Upper lobe of left lung (tissue), 4 donors: Measurements from ENCODE around the gene FAM83C.

Experiments used
- EP300 ChIP-seq, 4 donors: sonication (generic); formaldehyde crosslinking; IDR thresholded peaks; one replicate each; pipeline ENCODE4 v1.5.1; 2017; ENCODE audit warnings: antibody characterized with exemption in 4 of 4, control low read depth in 2 of 4
- POLR2A ChIP-seq, 4 donors: fragments of 450-650 bp; IDR thresholded peaks; one replicate each; pipeline ENCODE4 v1.5.1; 2016 to 2017; ENCODE audit warnings: antibody characterized with exemption in 4 of 4, mild to moderate bottlenecking in 2 of 4
- POLR2AphosphoS5 ChIP-seq, 2 donors: sonication (generic); formaldehyde crosslinking; IDR thresholded peaks; one replicate each; pipeline ENCODE4 v1.5.1; 2017; ENCODE audit warnings: antibody characterized with exemption in 2 of 2
- TF ChIP-seq, protein P1 (sequence below), 6 experiments: fragments of 450-650 bp in 4 of 6; fragments of 200-600 bp in 2 of 6; sonication (generic) in 2 of 6; IDR thresholded peaks; one replicate each; pipeline ENCODE4 v1.5.1; 2016 to 2019; ENCODE audit warnings: antibody characterized with exemption in 6 of 6

DNA sequence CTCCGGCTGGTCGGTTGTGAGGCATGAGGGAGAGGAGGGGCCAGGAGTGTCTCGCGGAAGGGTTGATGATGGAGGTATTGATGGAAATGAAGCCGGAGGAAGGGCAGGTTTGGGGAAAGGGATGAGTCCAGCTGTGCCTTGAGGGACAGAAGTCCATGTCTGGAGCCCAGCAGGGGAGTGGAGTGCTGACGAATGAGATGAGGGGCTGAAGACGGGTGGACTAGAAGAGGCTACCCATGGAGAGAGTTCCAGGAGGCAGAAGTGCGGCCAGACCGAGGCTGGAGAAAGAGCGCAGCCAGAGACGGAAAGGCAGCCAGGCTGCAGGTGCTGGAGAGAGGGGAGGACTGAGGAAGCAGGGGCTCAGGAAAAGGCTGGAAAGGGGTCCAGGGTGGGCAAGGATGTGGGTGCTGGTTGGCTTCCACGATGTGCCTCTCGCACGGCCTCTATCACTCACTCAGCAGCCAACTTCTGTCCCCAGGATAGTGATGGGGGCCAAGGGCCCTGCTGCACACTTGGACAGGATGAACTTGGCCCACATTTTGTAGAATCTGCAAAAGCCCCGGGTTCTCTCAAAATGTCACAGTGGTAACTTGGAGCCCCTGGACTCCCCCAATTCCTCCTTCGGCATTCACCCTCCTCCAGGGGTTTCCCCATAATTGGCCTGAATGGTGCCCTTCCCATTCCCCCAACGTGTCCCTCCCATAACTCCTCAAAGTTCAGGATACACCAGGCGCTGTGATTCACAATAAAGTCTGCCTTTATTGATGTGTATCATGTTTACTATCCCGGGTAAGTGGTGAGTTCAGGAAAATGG is 7.0 kb downstream of the FAM83C start:
- TF ChIP-seq, protein P1, sequence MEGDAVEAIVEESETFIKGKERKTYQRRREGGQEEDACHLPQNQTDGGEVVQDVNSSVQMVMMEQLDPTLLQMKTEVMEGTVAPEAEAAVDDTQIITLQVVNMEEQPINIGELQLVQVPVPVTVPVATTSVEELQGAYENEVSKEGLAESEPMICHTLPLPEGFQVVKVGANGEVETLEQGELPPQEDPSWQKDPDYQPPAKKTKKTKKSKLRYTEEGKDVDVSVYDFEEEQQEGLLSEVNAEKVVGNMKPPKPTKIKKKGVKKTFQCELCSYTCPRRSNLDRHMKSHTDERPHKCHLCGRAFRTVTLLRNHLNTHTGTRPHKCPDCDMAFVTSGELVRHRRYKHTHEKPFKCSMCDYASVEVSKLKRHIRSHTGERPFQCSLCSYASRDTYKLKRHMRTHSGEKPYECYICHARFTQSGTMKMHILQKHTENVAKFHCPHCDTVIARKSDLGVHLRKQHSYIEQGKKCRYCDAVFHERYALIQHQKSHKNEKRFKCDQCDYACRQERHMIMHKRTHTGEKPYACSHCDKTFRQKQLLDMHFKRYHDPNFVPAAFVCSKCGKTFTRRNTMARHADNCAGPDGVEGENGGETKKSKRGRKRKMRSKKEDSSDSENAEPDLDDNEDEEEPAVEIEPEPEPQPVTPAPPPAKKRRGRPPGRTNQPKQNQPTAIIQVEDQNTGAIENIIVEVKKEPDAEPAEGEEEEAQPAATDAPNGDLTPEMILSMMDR (IDR thresholded peaks at IDR 0.05) = no peak
- TF ChIP-seq POLR2AphosphoS5 (IDR thresholded peaks at IDR 0.05) (no peak), EP300 (IDR thresholded peaks at IDR 0.05) (no peak), POLR2A (IDR thresholded peaks at IDR 0.05) (no peak)
